ENCODE measurements around the gene RBM20.

RBM20 gene

DNA sequence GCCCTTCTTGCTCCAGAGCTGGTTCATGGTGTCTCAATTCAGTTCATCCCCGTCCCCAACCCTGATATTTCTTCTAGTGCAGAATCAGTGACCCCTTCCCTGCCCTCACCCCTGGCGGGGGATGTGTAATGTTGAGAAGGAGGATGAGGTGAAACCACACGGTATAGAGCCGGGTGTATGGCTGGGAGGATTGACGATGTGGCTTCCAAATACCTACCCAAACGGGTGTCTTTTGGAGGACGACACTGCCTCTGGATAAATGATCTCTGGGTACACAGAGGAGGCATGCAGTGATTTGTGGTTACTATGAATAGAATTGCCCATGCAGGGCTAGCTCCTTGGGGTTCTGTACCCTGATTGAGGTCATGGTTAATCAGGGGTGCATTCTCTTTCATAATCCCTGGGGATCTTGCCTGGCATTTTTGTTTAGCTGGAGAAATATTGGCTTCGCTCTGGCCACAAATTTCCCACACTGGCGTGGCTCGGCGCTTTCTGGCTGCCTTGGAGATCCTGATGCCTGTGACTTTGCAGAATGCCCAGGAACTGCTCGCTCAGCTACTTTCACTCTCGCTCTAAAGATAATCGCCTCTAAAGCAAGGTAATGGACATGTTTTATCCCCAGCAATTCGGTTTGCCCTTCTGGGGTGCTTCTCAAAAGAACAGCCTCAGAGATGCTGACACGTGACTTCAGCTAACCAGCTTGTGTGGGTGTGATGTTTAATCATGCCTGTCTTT lies 89.2 kb downstream of the RBM20 start:
- peak in 4 of 58 donors; percentile 0 to 29 (median 3) for DNase-seq

DNA sequence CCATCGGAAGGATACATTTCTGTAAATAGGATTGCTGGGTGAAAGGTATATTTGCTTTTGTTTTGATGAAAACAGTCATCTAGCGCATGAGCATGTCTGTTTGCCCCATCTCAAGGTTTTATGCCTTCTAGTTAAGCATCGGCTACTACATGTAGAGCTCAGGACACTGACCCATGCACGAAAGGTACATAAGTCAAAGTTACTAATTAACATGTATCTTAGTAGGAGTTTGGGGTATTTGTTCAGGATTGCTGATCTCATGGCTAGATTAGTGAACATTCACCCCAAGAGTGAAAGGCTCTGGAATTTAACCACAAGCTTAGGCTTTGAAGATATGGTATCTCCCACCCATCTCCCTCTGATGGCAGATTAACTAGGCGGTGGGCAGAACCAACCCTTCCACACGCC lies 91.5 kb downstream of the RBM20 start:
- no peak for DNase-seq

DNA sequence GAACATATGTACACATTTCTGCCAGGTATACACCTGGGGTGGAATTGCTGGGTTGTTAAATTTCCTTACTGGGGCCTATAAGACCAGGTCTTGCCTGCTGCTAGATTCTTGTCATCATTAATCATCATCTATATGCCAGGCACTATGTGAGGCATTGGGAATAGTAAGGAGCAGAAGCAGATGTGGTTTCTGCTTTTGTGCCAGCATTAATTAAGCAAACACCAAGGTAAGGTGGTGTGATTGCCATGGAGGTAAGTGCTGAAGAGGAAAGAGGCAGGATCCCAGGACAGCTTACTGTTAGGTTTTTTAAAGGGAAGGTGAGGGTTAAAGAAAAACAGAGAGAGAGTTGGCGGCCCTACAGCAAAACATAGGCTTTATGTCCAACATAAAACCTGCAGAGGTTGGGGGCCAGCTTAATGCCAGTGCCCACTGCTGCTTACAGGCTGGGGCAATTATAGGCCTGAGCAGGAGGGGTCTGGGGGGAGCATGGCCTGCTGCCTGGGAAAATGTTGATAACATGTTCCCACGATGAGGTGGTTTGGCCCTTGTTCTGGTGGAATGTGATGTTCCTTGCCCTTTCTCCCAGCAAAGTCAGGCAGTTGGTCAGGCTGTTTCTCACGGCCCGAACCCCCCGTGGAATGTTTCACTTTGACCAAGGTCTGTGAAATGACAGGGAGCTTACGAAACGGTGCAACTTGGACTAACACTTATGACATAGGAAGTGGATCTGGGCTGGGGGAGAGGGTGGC lies 93.9 kb downstream of the RBM20 start:
- no peak for DNase-seq

DNA sequence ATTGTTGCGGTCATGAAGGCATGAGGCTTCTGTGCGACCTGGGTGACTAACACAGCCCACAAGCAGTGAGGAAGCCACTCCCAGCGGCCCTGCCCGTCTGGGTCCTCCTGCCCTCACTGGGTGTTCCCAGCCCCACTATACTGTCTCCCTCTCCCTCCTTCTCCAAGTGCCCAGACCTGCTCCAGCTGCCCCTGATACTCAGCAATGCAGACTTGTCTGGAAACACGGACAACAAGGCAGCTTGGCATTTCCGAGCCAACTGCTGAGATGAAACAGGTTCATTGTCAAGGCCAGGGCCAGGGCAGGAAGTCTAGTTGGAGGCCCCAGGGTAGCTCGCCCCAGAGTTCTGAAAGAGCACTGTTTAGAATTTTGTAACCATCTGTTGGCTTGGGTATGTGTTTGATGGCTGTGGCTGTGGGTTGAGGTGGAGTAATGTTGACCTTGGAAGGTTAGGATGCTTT lies 95.7 kb downstream of the RBM20 start:
- no peak for DNase-seq

DNA sequence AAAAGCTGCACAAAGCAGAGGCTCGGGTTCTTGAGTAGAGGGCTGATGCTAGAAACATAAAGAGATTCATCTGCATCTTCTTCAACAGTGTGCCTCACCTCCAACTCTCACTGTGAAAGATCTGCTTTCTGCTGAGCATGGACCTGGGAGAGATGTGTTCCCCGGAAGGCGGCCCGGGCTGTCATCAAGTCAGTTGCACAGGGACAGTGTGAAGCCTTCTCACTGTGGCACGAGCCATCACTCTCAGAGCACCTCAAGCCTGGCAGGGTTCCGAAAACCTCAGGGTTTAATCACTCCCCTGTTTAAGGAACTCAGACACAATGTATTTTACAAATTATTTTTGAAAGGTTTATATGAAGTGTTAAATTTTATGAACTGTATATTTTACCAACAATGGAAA lies 98.7 kb downstream of the RBM20 start:
- DNase-seq = no peak

DNA sequence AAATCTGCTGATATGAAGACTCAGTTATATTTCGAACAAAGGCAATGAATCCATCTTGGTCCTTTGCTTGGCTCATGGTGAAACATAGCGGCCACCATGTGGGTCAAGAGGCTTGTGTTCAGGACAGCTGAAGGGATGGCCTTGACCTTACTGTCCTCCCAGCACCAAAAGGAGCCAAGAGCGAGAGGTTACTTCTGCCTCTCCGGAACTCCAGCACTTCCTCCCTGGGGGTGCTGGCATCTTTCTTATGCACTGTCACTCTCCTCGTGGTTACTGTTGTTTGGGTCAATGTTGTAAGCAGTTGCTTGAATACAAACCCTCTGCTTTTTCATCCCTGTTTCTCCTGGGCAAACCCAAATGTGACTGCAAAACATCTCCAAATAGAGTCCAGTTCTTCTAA lies 100.6 kb downstream of the RBM20 start:
- DNase-seq = no peak

DNA sequence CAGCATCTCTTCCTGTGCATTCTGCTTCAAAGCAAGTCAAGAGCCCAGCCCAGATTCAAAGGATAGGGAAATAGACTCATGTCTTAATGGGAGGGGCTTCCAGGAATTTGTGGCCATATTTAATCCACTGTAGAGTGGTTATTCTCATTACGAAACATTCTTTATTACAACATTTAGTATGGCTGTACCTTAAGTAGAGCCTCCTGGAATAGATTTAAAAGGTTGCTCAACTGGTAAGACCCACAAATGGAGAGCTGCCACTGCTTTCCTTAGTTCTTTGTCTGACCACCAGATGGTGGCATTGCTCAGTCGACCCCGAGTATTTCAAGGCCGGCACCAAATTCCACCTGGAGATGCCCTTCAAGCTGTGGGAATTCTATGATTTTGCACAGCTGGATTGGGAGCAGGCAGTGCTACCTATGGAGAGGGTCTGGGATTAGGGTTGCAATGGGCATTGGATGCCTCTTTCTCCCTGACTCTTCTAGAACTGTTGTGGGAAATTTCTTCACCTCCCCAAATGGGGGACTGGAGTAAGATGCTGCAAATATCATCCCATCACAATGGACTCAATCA lies 102.2 kb downstream of the RBM20 start:
- DNase-seq = peak in 49 of 58 donors; percentile 2 to 69 (median 21)

DNA sequence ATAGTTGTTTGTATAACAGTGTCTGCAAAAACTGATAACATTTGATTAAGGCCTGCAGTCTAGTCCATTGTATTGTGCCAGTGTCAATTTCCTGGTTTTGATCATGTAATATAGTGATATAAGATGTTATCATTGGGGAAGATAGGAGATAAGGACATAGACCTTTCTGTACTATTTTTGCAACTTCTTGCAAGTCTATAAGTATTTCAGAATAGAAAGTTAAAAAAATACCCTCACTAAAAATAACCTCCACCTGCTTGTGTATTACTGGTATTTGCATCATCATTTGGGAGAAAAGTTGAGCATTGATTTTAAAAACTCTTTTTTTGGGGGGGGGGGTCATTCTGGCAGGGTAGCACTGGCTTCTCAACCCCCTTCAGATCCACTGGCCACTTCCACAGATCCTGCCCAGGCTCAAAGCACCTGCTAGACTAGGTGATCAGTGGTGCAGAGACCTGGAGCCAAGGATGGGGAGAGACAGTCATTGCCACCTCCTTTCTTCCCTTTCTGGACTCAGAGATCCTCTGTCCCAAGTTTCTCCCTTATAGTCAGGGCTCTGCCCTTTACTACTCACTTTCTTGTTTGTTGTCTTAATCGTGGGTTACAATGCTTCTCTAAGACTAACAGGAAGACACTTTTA lies 103.0 kb downstream of the RBM20 start:
- no peak for DNase-seq

DNA sequence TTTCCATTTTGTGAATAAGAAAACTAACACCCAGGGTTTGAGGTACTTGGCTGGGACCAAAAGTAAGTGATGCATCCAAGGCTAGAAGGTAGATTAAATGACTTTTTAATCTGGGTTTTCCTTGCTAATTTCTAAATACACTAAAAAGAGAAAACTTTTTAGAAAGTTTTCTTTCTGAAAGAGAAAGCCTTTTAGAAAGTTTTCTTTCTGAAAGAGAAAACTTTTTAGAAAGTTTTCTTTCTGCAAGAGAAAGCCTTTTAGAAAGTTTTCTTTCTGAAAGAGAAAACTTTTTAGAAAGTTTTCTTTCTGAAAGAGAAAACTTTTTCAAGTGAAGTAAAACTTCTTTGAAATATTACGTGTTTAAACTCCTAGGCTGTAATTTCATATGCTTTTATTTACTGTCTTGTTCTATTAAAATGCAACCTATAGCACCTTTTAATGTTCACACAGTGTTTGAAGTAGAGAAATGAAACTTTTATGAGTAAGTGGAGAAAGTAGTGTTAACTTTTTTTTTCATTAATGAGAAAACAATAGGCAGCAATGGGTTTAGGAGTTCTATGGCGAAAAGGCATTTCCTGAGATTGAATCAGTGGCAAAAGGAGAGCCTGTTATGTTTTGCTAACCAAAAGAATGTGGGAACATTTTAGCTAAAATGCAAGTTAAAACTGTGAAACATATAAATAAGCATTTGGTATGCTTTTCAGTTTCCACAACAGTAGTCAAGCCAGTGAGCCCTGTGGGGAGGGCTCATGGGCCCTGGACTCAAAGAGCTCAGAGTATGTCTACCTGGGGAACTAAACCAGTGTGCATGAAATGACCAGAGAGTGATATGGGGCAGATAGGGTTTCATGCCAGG lies 103.7 kb downstream of the RBM20 start:
- no peak for DNase-seq

DNA sequence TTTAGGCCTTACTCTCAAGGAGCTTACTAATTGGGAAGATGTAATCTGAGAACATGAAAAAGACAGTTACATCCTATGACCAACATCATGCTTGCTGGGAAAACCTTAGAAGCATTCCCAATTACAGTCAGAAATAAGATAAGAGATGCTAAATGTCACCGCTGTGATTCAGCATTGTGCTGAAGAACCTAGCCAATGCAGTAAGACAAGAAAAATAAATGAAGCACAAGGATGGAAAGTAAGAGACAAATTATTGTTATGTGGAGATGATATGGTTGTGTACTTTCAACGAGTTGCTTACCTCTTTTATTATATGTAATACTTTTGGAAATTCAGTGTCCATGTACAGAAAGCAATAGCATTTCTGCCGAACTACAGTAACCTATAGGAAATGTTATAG lies 104.8 kb downstream of the RBM20 start:
- DNase-seq = no peak

DNA sequence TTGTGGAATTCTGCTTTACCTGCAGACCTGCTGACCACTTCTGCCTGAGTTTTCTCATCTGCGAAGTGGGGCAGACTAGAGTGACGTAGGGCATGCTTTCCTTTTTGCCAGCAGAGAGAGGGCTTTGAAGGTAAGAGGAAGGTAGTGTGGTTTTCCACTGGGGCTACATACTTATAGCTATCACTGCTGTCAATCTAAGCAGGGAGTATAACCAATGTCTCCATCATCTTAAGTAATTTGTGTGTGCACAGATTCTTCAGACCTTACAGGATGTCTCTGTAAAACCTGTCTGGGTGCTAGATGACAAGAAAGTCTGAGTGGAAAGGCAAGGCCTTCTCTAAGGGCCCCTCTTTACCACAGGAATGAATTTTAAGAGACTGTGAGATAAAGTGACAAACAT lies 106.8 kb downstream of the RBM20 start:
- no peak for DNase-seq

DNA sequence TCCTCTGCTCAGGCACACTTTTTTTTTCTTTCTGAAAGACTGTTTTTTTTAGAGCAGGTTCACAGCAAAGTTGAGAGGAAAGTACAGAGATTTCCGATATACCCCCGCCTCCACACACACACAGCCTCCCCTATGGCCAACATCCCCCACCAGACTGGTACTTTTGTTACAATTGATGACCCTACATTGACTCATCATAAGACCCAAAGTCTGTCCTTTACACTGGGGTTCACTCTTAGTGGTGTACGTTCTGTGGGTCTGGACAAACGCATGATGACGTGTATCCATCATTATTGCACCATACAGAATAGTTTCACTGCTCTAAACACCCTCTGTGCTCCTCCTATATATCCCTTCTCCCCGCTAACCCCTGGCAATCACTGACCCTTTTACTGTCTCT lies 107.7 kb downstream of the RBM20 start:
- no peak for DNase-seq

DNA sequence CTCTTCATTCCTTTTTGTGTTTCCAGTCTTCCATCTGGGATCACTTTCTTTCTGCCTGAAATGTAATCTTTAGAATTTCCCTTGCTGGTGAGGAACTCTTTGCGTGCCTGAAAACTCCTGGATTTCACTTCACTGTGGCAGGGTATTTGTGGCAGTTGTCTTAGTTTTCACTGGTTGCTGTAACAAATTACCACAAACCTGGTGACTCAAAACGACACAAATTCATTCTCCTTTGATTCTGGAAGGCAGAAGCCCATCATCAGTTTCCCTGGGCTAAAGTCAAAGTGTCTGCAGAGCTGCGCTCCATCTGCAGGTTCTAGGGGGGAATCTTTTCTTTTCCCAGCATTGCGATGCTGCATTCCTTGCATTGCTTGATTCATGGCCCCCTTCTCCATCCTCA lies 109.3 kb downstream of the RBM20 start:
- no peak for DNase-seq

DNA sequence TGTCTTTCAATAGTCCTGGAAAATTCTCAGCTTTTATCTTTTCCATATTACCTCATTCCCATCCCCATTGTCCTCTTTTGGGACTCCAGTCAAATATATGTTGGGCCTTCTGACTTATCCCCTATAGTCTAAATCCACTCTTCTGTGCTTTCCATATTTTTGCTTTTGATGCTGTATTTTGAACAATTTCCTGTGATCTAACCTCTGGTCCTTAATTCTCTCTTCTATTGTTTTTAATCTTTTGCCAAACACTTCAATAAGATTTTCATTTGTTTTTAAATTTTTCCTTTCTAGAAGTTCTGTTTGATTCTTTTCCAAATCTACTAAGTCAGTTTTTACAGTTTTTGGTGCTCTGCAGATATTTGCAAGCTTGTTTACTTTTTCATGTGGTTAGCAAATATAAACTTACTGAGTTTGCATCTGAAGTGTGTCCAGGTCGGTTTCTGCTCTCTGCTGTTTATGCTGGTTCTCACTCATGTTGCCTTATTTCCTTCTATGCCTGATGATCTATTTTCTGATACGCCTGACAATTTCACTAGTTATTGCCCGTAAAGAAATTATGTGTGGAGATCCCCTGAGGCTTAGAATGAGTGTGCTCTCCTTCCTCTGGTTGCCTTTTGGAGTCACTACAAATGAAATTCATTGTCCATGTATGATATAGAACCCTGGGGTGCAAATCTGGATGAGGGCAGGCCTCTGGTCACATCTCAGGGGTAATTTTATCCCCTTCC lies 110.4 kb downstream of the RBM20 start:
- no peak for DNase-seq

DNA sequence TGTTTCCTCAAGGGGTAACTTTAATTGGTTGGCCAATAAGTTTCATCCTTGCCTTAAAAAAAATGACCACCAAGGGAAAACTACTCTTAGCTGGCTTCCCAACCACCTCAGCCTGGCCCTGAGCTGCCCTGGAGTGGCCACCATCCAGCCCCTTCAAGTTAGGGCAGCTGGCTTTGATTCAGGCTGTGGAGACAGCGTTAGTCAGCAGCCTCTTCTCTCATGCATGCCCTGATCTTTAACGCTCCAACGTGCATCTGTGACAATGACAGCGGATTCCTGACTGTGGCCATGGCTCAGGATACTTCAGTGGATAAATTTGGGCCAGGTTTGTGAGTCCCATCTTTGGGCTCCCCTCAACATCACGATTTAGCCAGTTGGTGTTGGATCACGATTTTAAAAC lies 111.6 kb downstream of the RBM20 start:
- DNase-seq = no peak

DNA sequence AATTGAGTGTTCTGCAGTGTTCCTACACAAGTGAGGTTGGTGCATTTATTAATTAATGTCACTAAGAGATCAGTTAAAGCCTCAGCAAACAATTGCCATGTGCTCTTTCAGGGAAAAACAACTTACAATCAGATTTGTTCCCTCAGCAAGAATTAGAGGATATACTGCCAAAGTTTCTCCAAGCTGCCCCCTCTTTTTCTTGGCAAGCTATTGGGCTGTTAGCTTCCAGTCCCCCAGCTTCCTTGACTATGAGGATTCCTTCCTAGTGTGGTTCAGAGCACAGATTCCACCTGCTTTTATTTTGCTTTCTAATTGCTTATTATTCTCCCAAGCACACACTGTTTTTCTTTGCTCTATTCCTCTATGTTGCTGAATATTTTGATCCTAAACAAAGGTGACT lies 112.7 kb downstream of the RBM20 start:
- DNase-seq = no peak

DNA sequence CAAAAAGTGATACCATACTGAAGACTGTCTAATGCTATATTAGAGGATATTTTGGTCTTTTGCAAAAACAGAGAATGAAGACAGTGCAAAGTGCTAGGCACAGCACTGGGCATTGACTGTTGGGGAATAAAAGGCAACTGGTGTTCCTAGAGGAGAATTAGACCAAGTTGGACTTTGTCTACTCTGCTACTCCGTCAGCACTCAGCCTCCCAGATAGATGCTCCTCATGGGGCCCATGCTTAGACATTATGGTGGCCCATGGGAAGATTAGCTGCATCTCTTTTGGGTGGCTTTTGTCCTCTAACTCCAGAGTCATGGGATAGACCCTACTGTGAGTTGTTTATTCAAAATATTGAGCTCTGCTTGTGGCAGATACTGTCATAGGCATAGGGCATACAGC lies 113.5 kb downstream of the RBM20 start:
- DNase-seq = no peak

DNA sequence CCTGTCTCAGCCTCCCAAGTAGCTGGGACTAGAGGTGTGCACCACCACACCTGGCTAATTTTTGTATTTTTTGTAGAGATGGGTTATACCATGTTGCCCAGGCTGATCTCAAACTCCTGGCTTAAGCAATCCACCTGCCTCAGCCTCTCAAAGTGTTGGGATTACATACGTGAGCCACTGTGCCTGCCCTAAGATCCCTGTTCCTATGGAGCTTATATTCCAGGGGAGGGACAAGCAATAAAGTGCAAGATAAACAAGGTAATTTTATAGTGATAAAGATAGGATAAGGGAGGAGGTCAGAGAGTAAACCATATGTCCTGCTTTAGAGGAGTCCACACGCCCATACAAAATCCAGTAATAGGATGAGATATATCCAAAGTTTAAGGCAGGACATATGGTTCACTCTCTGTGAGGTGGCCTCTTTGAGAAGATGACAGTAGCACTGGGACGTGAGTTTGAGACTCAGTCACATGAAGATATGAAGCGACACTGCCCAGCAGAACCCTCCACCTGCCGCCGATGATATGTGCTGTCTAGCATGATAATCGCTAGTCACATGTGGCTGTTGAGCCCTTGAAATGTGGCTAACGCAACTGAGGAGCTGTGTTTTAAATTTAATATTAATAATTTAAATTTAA lies 114.1 kb downstream of the RBM20 start:
- DNase-seq = no peak

DNA sequence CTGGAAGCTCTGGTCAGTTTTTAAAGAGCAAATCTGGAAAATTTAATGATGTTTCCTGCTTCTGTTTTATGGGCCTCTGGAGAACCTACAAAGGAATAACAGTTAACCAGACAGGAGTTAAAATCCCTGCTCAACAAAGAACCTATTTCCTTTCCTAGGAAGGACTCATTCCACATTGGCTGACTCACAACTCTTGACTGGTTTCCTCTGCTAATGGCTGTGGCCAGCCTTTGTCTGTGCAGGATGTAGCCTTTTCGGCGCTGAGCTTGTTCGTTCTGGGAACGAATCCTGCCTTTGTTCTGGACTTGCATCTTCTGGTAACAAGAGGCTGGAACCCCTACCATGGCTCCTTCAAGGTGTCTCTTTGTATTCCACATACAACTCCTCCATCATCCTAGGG lies 114.8 kb downstream of the RBM20 start:
- no peak for DNase-seq

DNA sequence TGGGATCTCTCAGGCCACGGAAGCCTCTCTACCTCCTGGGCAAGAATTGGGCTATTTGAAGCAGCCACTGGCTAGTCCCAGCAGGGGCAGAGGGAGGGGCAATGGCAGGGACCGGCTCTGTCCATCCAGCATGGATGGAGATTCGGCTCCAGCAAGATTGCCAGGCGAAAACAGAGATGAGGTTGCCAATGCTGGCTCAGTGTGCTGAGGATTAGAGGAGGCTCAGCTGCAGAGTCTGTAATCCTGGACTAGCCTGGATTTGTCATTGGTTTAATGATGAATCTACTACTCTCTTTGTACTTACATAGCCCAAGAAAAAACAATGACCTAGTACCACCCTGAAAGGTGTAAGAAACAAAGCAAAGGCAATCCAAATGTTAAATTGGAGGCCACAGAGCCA lies 115.4 kb downstream of the RBM20 start:
- no peak for DNase-seq

Data from anterior cingulate cortex (tissue), 58 donors.